ENCODE data around the gene USP31. TPM values are rescaled to one million over a fixed set of nuclear protein-coding genes. Genes with fewer than 3 reads are reported as not detected.
"Not testable (repeated sequence)": the region's sequence is repeated elsewhere in the genome, so short reads cannot be mapped to it uniquely, and the experiment has no call there.

USP31 gene
- total and polyA plus RNA-seq, 2 donors from 2014 or later = 3.5 to 19.7 TPM

DNA sequence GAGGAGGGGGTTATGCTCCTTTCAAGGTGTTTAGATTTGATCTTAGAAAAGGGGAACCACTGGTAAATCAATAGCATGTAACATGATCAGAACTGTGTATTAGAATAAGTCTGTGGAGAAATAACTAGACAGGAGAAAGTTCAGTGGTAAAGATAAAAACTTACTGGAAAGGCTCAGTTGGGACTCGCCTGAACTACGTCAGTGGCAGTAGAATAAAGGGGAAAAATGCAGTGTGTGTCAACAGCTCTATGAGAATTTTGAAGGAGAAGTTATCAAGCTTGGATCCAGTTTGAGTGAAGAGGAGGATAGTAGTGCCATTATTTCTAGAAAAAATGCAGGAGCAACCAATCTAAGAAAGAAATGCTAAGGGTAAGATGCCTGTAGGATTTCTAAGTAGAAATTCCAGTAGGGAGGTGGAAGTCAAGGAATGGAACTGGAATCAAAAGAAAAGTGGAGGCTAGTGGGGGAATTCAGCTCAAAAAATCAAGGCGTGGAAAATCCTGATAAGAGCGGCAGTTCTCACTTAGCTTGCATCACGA lies 48.2 kb downstream of the USP31 start:
- FAIRE-seq (no peak), DNase-seq (no peak)
- TF ChIP-seq, protein P1, sequence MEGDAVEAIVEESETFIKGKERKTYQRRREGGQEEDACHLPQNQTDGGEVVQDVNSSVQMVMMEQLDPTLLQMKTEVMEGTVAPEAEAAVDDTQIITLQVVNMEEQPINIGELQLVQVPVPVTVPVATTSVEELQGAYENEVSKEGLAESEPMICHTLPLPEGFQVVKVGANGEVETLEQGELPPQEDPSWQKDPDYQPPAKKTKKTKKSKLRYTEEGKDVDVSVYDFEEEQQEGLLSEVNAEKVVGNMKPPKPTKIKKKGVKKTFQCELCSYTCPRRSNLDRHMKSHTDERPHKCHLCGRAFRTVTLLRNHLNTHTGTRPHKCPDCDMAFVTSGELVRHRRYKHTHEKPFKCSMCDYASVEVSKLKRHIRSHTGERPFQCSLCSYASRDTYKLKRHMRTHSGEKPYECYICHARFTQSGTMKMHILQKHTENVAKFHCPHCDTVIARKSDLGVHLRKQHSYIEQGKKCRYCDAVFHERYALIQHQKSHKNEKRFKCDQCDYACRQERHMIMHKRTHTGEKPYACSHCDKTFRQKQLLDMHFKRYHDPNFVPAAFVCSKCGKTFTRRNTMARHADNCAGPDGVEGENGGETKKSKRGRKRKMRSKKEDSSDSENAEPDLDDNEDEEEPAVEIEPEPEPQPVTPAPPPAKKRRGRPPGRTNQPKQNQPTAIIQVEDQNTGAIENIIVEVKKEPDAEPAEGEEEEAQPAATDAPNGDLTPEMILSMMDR (IDR thresholded peaks at IDR 0.05; ENCODE audit: borderline replicate concordance, extremely low read depth, insufficient read depth) = no peak
- Histone ChIP-seq H3K9ac (ENCODE audit: low read length in 3 of 3) (no peak overlapping the region), H3K4me1 (ENCODE audit: control insufficient read depth in 2 of 3, insufficient read depth in 2 of 3, low read depth in 1 of 3, low read length in 3 of 3) (peaks cover 0 to 7% (median 0%) of the 10 kb centered on the region in 3 donors), H3K36me3 (ENCODE audit: control insufficient read depth in 2 of 3, insufficient read depth in 3 of 3, low read length in 3 of 3) (peaks cover 0 to 3% (median 0%) of the 10 kb centered on the region in 3 donors), H3K9me3 (ENCODE audit: control insufficient read depth in 2 of 3, insufficient read depth in 1 of 3, low read length in 3 of 3) (no peaks in the 10 kb centered on the region), H3K27me3 (ENCODE audit: control insufficient read depth, insufficient read depth, low read length) (no peaks in the 10 kb centered on the region), H3K27ac (ENCODE audit: low read depth in 2 of 2, low read length in 2 of 2) (no peak overlapping the region), H3K4me3 (ENCODE audit: low read length in 3 of 3) (no peak overlapping the region)
- intact Hi-C loops (cut with DNase I) = no loop called here

DNA sequence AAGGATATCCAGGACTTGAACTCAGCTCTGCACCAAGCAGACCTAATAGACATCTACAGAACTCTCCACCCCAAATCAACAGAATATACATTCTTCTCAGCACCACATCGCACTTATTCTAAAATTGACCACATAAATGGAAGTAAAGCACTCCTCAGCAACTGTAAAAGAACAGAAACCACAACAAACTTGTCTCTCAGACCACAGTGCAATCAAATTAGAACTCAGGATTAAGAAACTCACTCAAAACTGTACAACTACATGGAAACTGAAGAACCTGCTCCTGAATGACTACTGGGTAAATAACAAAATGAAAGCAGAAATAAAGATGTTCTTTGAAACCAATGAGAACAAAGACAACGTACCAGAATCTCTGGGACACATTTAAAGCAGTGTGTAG lies 52.8 kb downstream of the USP31 start:
- H3K4me3 ChIP-seq (ENCODE audit: low read length in 3 of 3); H3K9ac ChIP-seq (ENCODE audit: low read length in 3 of 3); intact Hi-C loops (cut with DNase I); H3K36me3 ChIP-seq (ENCODE audit: control insufficient read depth in 2 of 3, insufficient read depth in 3 of 3, low read length in 3 of 3); DNase-seq; FAIRE-seq; H3K4me1 ChIP-seq (ENCODE audit: control insufficient read depth in 2 of 3, insufficient read depth in 2 of 3, low read depth in 1 of 3, low read length in 3 of 3); H3K27ac ChIP-seq (ENCODE audit: low read depth in 2 of 2, low read length in 2 of 2); H3K27me3 ChIP-seq (ENCODE audit: control insufficient read depth, insufficient read depth, low read length); H3K9me3 ChIP-seq (ENCODE audit: control insufficient read depth in 2 of 3, insufficient read depth in 1 of 3, low read length in 3 of 3): not testable (repeated sequence)

DNA sequence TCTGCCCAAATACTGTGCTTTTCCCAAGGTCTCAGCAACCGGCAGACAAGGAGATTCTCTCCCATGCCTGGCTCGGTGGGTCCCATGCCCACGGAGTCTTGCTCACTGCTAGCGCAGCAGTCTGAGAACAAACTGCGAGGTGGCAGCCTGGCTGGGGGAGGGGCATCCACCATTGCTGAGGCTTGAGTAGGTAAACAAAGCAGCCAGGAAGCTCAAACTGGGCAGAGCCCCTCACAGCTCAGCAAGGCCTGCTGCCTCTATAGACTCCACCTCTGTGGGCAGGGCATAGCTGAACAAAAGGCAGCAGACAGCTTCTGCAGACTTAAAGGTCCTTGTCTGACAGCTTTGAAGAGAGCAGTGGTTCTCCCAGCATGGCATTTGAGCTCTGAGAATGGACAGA lies 55.1 kb downstream of the USP31 start:
- H3K4me1 ChIP-seq (ENCODE audit: control insufficient read depth in 2 of 3, insufficient read depth in 2 of 3, low read depth in 1 of 3, low read length in 3 of 3); H3K27me3 ChIP-seq (ENCODE audit: control insufficient read depth, insufficient read depth, low read length); H3K4me3 ChIP-seq (ENCODE audit: low read length in 3 of 3); H3K27ac ChIP-seq (ENCODE audit: low read depth in 2 of 2, low read length in 2 of 2); H3K36me3 ChIP-seq (ENCODE audit: control insufficient read depth in 2 of 3, insufficient read depth in 3 of 3, low read length in 3 of 3); FAIRE-seq; intact Hi-C loops (cut with DNase I); H3K9ac ChIP-seq (ENCODE audit: low read length in 3 of 3); DNase-seq; H3K9me3 ChIP-seq (ENCODE audit: control insufficient read depth in 2 of 3, insufficient read depth in 1 of 3, low read length in 3 of 3): not testable (repeated sequence)

GRCh38 chr16:23092801-23093117 lies 56.5 kb downstream of the USP31 start:
- DNase-seq (no peak), FAIRE-seq (no peak)
- Histone ChIP-seq H3K4me3 (ENCODE audit: low read length in 3 of 3) (no peak overlapping the region), H3K27ac (ENCODE audit: low read depth in 2 of 2, low read length in 2 of 2) (no peak overlapping the region), H3K9ac (ENCODE audit: low read length in 3 of 3) (no peak overlapping the region), H3K4me1 (ENCODE audit: control insufficient read depth in 2 of 3, insufficient read depth in 2 of 3, low read depth in 1 of 3, low read length in 3 of 3) (no peaks in the 10 kb centered on the region), H3K27me3 (ENCODE audit: control insufficient read depth, insufficient read depth, low read length) (no peaks in the 10 kb centered on the region), H3K9me3 (ENCODE audit: control insufficient read depth in 2 of 3, insufficient read depth in 1 of 3, low read length in 3 of 3) (no peaks in the 10 kb centered on the region), H3K36me3 (ENCODE audit: control insufficient read depth in 2 of 3, insufficient read depth in 3 of 3, low read length in 3 of 3) (peaks cover 0 to 9% (median 5%) of the 10 kb centered on the region in 3 donors)
- intact Hi-C loops (cut with DNase I) = no loop called here
- TF ChIP-seq, protein P1 (IDR thresholded peaks at IDR 0.05; ENCODE audit: borderline replicate concordance, extremely low read depth, insufficient read depth) = no peak

All from kidney (tissue), 14 donors.